Hepatocyte (in vitro differentiated cells): Measurements from ENCODE around the gene TDRKH. TPM values are rescaled to one million over a fixed set of nuclear protein-coding genes. Genes with fewer than 3 reads are reported as not detected.

ENCODE experiments used
- DNase-seq: peaks from one replicate; pipeline ENCODE4 v3.0.0-alpha.2; 2016; ENCODE audit warnings: low spot score
- H2AFZ ChIP-seq: fragments of 200-600 bp; sonication (generic); 2 replicates; pipeline ENCODE4 v1.6.0; 2016; ENCODE audit warnings: antibody characterized with exemption, mild to moderate bottlenecking
- H3K27ac ChIP-seq: fragments of 200-600 bp; sonication (generic); 2 replicates; pipeline ENCODE4 v1.5.1; 2016; ENCODE audit warnings: mild to moderate bottlenecking
- H3K27me3 ChIP-seq: fragments of 200-600 bp; sonication (generic); 2 replicates; pipeline ENCODE4 v1.6.1; 2016
- H3K36me3 ChIP-seq: fragments of 200-600 bp; sonication (generic); replicated peaks from 2 replicates; pipeline ENCODE4 v1.5.1; 2016; ENCODE audit warnings: low read depth; ENCODE audit not compliant: insufficient read depth
- H3K4me1 ChIP-seq: fragments of 200-600 bp; sonication (generic); 2 replicates; pipeline ENCODE4 v1.5.1; 2016; ENCODE audit warnings: mild to moderate bottlenecking, moderate library complexity; ENCODE audit not compliant: insufficient read depth
- H3K4me2 ChIP-seq: fragments of 200-600 bp; sonication (generic); 2 replicates; pipeline ENCODE4 v1.6.0; 2016
- H3K4me3 ChIP-seq: fragments of 200-600 bp; sonication (generic); 2 replicates; pipeline ENCODE4 v1.5.1; 2016; ENCODE audit warnings: mild to moderate bottlenecking
- H3K79me2 ChIP-seq: fragments of 200-600 bp; sonication (generic); 2 replicates; pipeline ENCODE4 v1.6.0; 2017; ENCODE audit warnings: mild to moderate bottlenecking
- H3K9me2 ChIP-seq: fragments of 200-600 bp; sonication (generic); replicated peaks from 2 replicates; pipeline ENCODE4 v1.6.0; 2017; ENCODE audit warnings: mild to moderate bottlenecking; ENCODE audit not compliant: insufficient read depth
- H3K9me3 ChIP-seq: fragments of 200-600 bp; sonication (generic); 2 replicates; pipeline ENCODE4 v1.5.1; 2016; ENCODE audit warnings: low read depth, mild to moderate bottlenecking
- H4K20me1 ChIP-seq: fragments of 200-600 bp; sonication (generic); 2 replicates; pipeline ENCODE4 v1.6.0; 2016; ENCODE audit warnings: mild to moderate bottlenecking; ENCODE audit not compliant: insufficient read depth, poor library complexity, severe bottlenecking
- CTCF ChIP-seq: fragments of 200-600 bp; sonication (generic); IDR thresholded peaks from 2 replicates; pipeline ENCODE4 v1.5.1; 2016; ENCODE audit warnings: antibody characterized with exemption, mild to moderate bottlenecking; ENCODE audit not compliant: poor library complexity
- EZH2 ChIP-seq: fragments of 200-600 bp; sonication (generic); IDR thresholded peaks from 2 replicates; pipeline ENCODE4 v1.6.1; 2016; ENCODE audit warnings: antibody characterized with exemption, mild to moderate bottlenecking, borderline replicate concordance
- EZH2phosphoT487 ChIP-seq: fragments of 200-600 bp; sonication (generic); IDR thresholded peaks from one replicate; pipeline ENCODE4 v1.6.1; 2018; ENCODE audit warnings: antibody characterized with exemption, mild to moderate bottlenecking, low read depth, moderate library complexity; ENCODE audit not compliant: unreplicated experiment, severe bottlenecking
- WGBS: methylation state at CpG from one replicate; pipeline ENCODE4 v1.1.6; 2016; ENCODE audit warnings: low lambda C conversion rate; ENCODE audit errors: missing lambda C conversion rate; 5-methylcytosine and 5-hydroxymethylcytosine counted together
- polyA plus RNA-seq: library from polyadenylated mRNA; unstranded; fragments of >200 nt; fragmentation: Nextera tagmentation; extraction: Ambion mirVana; gene quantifications from 2 replicates; pipeline ENCODE4 v1.2.1, GENCODE V29; 2016
- total RNA-seq: library from RNA; depleted of rRNA; stranded (reverse); fragments of >200 nt; gene quantifications from 2 replicates; pipeline ENCODE4 v1.2.3, GENCODE V29; 2014

Gene TDRKH
- total and polyA plus RNA-seq, 2 experiments from 2014 or later: 1.8 to 3.4 TPM

GRCh38 chr1:151803915-151804314 lies 13.6 kb upstream of the TDRKH start:
- no peak for TF ChIP-seq EZH2
- no peak for TF ChIP-seq EZH2phosphoT487
- TF ChIP-seq CTCF: no peak
- Histone ChIP-seq H2AFZ (no peak overlapping the region), H3K36me3 (no peaks in the 10 kb centered on the region), H3K27ac (no peak overlapping the region), H3K79me2 (no peaks in the 10 kb centered on the region), H3K4me3 (no peak overlapping the region), H3K27me3 (peaks cover 19% of the 10 kb centered on the region), H3K9me2 (no peaks in the 10 kb centered on the region), H4K20me1 (no peaks in the 10 kb centered on the region), H3K4me1 (no peaks in the 10 kb centered on the region), H3K4me2 (no peak overlapping the region), H3K9me3 (no peaks in the 10 kb centered on the region)
- no peak for DNase-seq
- WGBS: 100% methylated on average over 3 of the region's 3 CpGs

GRCh38 chr1:151803164-151803563 lies 12.9 kb upstream of the TDRKH start:
- H3K79me2 ChIP-seq: no peaks in the 10 kb centered on the region
- H3K27me3 ChIP-seq: peaks cover 22% of the 10 kb centered on the region
- TF ChIP-seq EZH2: no peak
- no peak for TF ChIP-seq EZH2phosphoT487
- no peak for TF ChIP-seq CTCF

GRCh38 chr1:151802372-151802771 lies 12.1 kb upstream of the TDRKH start:
- Histone ChIP-seq H3K4me3 (no peak overlapping the region), H3K9me2 (no peaks in the 10 kb centered on the region), H3K27me3 (peaks cover 22% of the 10 kb centered on the region), H3K9me3 (no peaks in the 10 kb centered on the region), H3K79me2 (no peaks in the 10 kb centered on the region), H3K4me2 (no peak overlapping the region), H4K20me1 (no peaks in the 10 kb centered on the region), H3K4me1 (no peaks in the 10 kb centered on the region), H3K36me3 (no peaks in the 10 kb centered on the region), H3K27ac (no peak overlapping the region), H2AFZ (no peak overlapping the region)
- no peak for TF ChIP-seq EZH2phosphoT487
- TF ChIP-seq EZH2: no peak
- TF ChIP-seq CTCF: no peak
- WGBS: 87% methylated on average over 5 of the region's 5 CpGs
- DNase-seq: no peak

More at GRCh38 chr1:151803164-151803563, 12.9 kb upstream of the TDRKH start:
- Histone ChIP-seq H3K9me2 (no peaks in the 10 kb centered on the region), H3K9me3 (no peaks in the 10 kb centered on the region), H4K20me1 (no peaks in the 10 kb centered on the region), H2AFZ (no peak overlapping the region), H3K27ac (no peak overlapping the region), H3K36me3 (no peaks in the 10 kb centered on the region), H3K4me3 (no peak overlapping the region), H3K4me2 (no peak overlapping the region), H3K4me1 (no peaks in the 10 kb centered on the region)
- no peak for DNase-seq

GRCh38 chr1:151801846-151802245 lies 11.5 kb upstream of the TDRKH start:
- Histone ChIP-seq H3K27ac (no peak overlapping the region), H3K9me3 (no peaks in the 10 kb centered on the region), H3K36me3 (no peaks in the 10 kb centered on the region), H3K4me1 (no peaks in the 10 kb centered on the region), H4K20me1 (no peaks in the 10 kb centered on the region), H3K4me2 (no peak overlapping the region), H3K4me3 (no peak overlapping the region), H3K9me2 (no peaks in the 10 kb centered on the region), H3K79me2 (no peaks in the 10 kb centered on the region), H2AFZ (no peak overlapping the region), H3K27me3 (peaks cover 22% of the 10 kb centered on the region)
- no peak for DNase-seq
- no peak for TF ChIP-seq CTCF
- WGBS: 87% methylated on average over 5 of the region's 7 CpGs
